Measurements from ENCODE around the gene NR3C2.

The NR3C2 gene

GRCh38 chr4:148101235-148101634 lies 341.0 kb downstream of the NR3C2 start:
- H3K4me1 ChIP-seq (ENCODE audit: insufficient read depth, poor library complexity, severe bottlenecking): no peaks in the 10 kb centered on the region
- no peaks in the 10 kb centered on the region for H3K9me3 ChIP-seq (ENCODE audit: severe bottlenecking)
- no peak for DNase-seq (ENCODE audit: low spot score)
- H3K27me3 ChIP-seq (ENCODE audit: insufficient read depth, poor library complexity, severe bottlenecking): no peaks in the 10 kb centered on the region
- H3K4me3 ChIP-seq (ENCODE audit: severe bottlenecking): no peak overlapping the region
- H3K36me3 ChIP-seq (ENCODE audit: low read depth): no peaks in the 10 kb centered on the region
- no peak for TF ChIP-seq CTCF (IDR thresholded peaks at IDR 0.05; ENCODE audit: poor library complexity, severe bottlenecking)
- no peak overlapping the region for H3K27ac ChIP-seq (ENCODE audit: poor library complexity, severe bottlenecking)
- ATAC-seq (ENCODE audit: low read depth): no peak

GRCh38 chr4:148097801-148098200 lies 344.4 kb downstream of the NR3C2 start:
- Histone ChIP-seq H3K4me1 (ENCODE audit: insufficient read depth, poor library complexity, severe bottlenecking) (no peaks in the 10 kb centered on the region), H3K27ac (ENCODE audit: poor library complexity, severe bottlenecking) (no peak overlapping the region), H3K36me3 (ENCODE audit: low read depth) (no peaks in the 10 kb centered on the region), H3K4me3 (ENCODE audit: severe bottlenecking) (no peak overlapping the region), H3K27me3 (ENCODE audit: insufficient read depth, poor library complexity, severe bottlenecking) (no peaks in the 10 kb centered on the region), H3K9me3 (ENCODE audit: severe bottlenecking) (no peaks in the 10 kb centered on the region)
- no peak for DNase-seq (ENCODE audit: low spot score)
- TF ChIP-seq CTCF (IDR thresholded peaks at IDR 0.05; ENCODE audit: poor library complexity, severe bottlenecking): no peak
- no peak for ATAC-seq (ENCODE audit: low read depth)

- Histone ChIP-seq H3K27ac (ENCODE audit: poor library complexity, severe bottlenecking) (no peak overlapping the region), H3K4me3 (ENCODE audit: severe bottlenecking) (no peak overlapping the region), H3K4me1 (ENCODE audit: insufficient read depth, poor library complexity, severe bottlenecking) (no peaks in the 10 kb centered on the region), H3K27me3 (ENCODE audit: insufficient read depth, poor library complexity, severe bottlenecking) (no peaks in the 10 kb centered on the region), H3K36me3 (ENCODE audit: low read depth) (no peaks in the 10 kb centered on the region), H3K9me3 (ENCODE audit: severe bottlenecking) (no peaks in the 10 kb centered on the region)
- ATAC-seq (ENCODE audit: low read depth): no peak
- DNase-seq (ENCODE audit: low spot score): no peak
- TF ChIP-seq CTCF (IDR thresholded peaks at IDR 0.05; ENCODE audit: poor library complexity, severe bottlenecking): no peak
These were observed 346.8 kb downstream of the NR3C2 start for GRCh38 chr4:148095346-148095923.

- DNase-seq (ENCODE audit: low spot score) (no peak), ATAC-seq (ENCODE audit: low read depth) (no peak)
- no peak overlapping the region for H3K4me3 ChIP-seq (ENCODE audit: severe bottlenecking)
These were observed 348.1 kb downstream of the NR3C2 start for GRCh38 chr4:148094149-148094548.

More at GRCh38 chr4:148094149-148094548, 348.1 kb downstream of the NR3C2 start:
- Histone ChIP-seq H3K27me3 (ENCODE audit: insufficient read depth, poor library complexity, severe bottlenecking) (no peaks in the 10 kb centered on the region), H3K27ac (ENCODE audit: poor library complexity, severe bottlenecking) (no peak overlapping the region), H3K4me1 (ENCODE audit: insufficient read depth, poor library complexity, severe bottlenecking) (no peaks in the 10 kb centered on the region), H3K9me3 (ENCODE audit: severe bottlenecking) (no peaks in the 10 kb centered on the region), H3K36me3 (ENCODE audit: low read depth) (no peaks in the 10 kb centered on the region)
- no peak for TF ChIP-seq CTCF (IDR thresholded peaks at IDR 0.05; ENCODE audit: poor library complexity, severe bottlenecking)
